ENCODE results near the gene LHFPL2.

The LHFPL2 gene

DNA sequence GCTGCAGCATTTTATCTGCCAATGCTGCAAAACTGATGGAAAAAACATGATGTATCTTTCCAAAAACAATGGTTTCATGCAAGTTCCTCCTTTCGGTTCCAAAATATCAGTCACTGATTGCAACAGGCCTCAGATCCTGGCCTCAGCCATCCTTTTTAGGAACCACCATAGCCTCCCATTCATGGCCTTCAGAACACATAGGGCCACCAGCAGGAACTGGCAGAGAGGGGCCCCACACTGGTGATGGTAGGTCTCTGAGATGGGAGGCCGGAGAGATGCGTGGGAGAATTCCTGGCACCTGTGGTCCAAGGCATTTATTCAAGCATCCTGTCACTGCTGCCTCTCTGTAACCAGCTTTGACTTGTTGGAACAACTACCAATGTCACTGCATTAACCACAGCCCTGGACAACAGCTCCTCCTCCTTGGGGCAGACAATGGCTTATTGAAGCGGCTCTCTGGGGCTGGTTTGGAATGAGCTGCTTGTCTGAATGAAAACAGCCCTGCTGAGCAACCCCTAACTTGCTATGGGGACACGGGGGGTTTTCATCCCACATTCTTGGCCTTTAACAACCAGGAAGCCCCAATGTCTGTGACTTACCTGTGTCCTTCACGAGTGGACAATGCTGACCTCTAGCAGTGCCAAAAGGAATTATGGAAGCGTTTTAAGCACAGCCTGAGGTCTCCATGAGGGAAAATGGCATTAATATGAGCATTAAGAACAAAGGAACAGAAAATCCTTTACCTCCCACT lies 108.1 kb downstream of the LHFPL2 start:
- DNase-seq = no peak

DNA sequence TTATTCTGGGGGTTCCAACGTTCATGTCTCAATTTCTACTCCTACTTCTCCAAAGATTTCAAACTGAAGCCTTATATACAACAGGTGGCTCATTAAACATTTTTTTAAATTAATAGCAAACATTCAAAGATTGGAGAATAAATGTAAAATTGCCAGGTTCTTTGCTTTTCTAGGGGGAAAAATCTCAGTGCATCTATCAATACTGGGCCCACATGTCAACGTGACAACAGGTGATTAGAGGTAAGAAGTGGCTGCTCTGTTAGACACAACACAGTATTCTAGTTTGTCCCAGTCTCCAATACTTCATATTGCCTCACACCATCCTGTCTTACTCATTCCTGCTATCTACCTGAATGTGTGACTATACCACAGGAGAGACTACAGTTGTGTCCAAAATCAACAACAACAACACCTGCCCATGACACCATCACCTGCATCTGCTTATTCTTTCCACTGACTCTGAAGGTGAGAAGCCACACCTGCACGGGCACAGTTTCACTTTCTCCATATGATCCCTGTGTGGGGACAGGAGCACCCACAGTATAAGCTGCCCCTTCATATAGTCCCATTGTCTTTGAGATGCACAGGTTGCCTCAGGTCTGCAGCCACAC lies 110.2 kb downstream of the LHFPL2 start:
- no peak for DNase-seq

DNA sequence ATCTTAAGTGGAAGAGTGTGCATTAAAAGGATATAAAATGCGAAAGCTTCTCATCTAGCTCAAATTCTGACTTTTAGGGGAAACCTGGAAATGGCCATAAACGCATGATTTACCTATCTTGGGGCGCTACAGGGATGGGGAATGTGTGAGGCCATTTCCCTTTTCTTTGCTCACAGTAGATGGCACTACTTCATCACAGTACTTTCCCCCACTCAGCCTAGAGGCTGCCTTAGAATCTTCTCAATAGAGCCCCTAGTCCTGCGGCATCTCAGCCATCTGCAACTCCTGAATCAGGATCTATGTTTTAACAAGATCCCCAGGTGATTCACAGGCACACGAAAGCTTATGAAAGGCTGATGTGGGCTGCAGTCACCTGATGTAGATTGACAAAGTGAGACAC lies 110.8 kb downstream of the LHFPL2 start:
- no peak for DNase-seq

DNA sequence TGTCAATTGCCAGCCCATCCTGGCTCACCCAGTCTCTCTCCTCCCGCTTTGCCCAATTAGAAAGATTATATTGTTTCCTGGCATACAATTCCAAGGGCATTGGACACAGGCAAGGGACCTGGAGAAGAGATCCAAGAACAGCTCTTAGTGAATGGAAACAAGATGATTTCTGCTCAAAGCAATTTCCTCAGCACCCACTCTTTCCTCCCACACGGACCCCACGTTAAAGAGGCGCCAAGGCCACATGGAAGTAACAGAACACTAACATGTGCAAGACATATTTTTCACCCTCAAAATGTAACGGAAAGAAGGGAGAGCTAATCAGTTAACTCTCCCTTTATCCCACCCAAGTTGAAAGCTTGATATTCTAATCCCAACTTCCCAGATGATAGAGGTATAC lies 111.2 kb downstream of the LHFPL2 start:
- DNase-seq = no peak

DNA sequence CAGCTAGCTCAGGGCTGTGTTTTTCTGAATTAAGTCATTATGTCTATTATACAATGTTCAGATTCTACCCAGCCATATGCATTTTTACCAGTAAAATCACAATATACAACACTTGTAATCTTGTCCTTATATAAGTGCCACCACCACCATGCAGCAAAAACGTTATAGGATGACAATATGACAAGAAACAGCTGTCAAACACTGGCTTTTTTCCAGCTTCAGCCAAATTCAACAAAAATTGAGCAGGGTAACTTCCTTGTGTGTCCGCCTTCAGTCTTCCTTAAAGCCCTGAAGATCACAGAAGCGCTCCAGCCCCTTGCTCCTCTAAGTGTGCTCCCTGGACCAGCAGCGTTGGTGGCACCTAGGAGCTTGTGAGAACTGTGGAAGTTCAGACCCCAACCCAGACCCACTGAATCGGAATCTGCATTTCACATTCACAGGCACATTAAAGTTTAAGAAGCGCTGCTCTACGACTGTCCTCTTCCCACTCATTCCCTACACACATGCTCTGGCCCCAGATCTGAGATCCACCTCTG lies 111.8 kb downstream of the LHFPL2 start:
- no peak for DNase-seq

DNA sequence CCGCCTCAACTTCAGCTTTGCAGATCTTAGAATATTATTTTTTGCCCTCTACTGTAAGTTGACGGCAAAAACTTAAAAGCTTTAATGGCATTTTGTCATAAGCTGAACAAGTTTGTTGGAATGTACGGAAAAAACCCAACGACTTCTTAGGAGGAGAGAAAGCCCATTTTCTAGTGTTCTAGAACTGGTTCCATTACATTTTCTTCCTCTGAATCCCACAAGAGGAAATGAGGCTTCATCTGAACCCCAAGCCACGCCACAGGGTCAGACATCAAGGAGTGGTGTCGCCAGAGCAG lies 113.7 kb downstream of the LHFPL2 start:
- no peak for DNase-seq

DNA sequence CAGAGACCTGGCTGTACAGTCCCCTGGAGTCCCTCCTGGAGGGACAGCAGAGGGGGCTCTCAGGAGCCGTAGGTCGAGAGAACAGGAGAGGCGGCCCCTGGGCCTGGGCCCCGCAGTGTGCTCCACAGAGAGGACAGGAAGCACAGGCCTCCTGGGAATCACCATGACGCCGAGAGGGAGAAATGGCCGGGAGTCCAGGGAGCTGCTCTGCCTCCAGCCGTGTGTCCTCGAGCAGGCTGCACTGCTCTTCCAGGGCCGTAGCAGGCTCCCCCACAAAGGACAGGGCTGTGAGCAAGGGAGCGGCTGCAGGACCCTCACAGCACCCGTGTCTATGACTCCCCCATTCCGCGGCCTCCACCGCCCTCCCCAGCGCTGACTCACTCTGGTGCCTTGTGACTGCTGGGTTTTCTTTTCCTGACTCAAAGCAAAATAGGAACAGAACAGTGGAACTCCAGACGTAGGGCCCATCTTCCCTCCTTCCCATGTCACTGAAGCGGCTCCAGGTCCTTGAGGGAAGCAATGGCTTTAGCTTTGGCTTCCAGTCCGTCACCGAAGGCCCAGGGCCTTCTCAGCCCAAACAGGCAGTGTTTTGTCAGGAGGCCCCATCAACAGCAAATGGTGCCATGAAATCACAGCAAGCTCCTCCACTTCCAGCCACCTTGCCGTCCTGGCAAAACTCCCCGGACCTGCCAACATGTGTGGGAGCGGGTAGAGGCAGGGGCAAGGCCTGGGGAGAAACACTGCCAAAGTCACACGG lies 114.2 kb downstream of the LHFPL2 start:
- no peak for DNase-seq

DNA sequence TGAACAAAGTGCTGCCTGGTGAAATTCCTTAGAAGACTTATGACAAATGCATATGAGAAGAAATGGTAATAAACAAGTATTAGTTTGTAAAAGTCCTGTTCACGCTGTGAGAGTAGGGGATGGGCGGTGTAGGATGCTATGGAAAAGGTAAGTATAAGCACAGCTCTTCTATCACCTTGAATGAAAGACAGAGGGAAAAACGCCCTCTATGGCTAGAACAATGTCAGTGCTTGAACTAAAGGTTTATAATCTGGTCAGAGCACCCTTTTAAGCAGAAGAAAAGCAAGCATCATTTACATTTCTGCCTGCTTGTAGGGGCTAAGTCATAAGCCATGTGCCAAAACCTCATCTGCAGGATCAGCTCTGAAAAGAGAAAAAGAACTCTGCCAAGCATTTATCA lies 115.2 kb downstream of the LHFPL2 start:
- DNase-seq = peak; percentile 17

DNA sequence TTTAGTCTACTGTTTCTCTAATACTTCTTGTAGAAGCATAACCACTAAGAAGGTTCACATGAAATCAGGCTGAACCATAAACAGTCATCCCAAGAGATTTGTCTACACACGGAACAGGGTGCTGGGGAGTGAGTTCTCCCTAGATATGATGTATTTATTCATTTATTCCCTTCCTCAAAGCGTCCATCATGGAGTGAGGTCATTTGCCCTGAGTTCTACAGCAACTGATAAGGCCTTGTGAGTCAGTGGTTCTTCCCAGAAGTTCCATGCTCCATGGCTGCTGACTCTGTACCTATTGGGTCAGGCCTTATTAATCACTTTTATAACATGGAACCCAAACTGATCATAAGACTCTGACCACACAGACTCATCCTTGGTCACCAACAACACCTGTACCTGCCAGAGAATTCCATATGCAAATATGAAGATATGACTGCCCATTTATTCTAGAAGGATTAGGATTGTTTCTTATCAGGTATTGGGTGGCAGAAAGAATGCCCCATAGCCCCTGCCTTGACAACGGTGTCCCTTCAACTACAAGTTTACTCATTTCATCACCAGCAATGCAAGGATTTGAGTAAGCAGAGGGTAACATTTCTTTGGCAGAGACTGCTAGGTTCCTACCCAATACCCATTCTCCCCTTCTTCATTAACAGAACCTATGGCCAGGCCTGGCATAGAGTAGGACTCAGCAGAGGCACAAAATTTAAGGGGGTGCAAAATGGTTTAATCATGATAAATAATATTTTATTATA lies 118.1 kb downstream of the LHFPL2 start:
- DNase-seq = no peak

DNA sequence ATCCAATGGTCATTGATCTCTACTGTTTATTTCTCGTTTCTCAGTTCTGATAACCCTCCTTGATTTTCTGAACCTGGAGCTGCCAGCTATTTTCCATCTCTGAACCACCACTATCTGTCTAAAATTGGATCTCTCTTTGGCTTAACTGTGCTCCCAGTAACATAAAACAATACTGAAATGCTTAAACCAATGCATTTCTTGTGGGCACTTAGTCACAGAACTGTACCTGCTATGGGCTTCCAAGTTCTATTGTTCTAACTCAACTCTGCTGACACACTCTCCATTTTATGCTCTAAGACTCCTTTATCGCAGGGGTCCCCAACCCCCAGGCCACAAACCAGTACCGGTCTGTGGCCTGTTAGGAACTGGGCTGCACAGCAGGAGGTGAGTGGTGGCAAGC lies 120.6 kb downstream of the LHFPL2 start:
- no peak for DNase-seq

DNA sequence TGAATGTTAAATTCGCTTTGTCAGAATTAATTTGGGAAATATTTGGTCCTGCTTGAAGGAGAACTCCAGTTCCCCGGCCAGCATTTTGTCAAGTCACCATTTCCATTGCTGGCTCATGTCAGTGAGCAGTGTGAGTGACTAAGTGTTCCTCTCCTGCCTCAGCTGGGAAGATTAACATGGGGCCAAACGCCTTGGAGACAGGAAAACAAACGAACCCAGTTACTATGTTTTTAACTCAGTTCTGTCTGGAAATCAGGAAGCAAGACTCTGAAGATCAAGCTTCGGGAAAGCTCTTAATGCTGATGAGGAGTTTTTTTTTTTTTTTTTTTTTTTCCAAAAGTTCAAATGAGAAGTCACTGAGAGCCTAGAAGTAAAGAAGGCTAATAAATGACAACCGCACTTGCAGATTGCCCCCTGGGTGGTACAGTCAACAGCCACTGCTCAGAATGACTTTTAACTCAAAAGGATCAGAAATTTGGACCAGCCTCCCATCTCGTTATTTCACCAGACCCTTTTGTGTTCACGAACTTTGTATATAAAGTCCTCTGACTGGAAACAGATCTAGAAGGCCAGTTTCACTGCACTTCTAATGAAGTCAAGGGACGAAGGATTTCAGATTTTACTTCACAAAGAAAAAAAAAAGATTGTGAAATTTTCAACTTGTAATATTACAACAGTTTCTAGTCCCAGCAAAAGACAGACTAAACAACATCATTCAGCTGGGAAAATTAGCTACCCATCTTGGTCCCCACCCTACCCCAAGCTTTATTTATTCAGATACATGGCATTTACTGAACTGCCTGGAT lies 121.3 kb downstream of the LHFPL2 start:
- no peak for DNase-seq

DNA sequence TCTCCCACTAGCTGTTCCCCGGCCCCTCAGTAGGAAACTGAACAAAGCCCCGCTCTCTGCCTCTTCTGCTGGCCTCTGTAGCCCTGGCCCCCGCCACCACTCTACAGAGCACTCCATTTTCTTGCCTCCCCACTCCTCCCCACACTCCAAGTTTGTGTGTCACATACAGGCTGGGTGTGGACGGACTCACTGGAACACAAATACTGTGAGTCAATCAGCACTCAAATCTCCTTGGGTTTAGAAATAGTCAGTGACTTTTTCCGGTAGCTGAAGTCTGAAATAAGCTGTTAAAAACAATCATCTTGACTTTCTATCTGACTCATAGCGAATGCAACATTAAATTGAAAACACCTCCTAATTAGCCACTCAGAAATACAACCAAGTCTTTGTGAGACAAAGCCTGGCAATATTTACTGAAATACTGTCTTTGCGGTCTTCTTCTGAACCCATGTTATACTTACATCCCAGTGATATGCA lies 122.5 kb downstream of the LHFPL2 start:
- no peak for DNase-seq

DNA sequence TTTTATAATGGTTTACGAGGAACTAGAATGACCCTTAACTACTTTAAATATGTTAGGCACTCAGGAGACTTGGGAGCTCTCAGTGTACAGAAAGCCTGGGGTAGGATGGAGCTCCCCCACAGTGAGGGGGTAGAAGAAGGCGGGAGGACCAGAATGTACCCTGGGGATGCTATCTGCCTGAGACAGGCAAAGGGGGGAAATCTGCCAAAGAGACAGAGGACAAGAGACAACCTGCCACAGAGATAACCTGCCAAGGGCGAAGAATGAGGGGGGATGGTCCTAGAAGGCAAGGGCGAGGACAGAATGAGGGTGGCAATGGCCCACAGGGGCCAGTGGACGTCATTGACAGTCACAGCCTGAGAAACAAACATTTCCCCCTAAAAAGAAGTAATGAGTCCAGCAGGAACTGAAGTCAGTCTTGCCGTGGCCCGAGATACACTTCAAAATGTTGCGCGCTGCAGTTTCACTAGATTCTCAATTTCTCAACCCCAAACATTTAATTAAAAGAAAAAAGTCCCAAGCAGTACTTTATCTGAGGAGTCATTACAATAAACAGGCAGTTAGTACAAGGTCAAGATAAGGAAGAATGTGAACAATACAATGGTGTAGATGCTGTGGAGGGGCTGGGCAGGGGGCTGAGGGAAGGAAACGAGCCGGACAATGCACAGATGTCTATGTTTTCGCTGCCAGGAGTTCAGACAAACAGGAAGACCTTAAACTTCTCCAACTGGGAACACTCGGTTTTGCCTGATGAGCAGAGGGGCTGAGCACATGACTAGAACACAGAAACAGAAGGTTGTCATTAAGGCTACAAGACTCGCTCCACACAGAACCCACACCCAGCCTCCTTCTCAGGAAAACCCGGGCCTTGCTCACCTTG lies 125.0 kb downstream of the LHFPL2 start:
- DNase-seq = no peak

DNA sequence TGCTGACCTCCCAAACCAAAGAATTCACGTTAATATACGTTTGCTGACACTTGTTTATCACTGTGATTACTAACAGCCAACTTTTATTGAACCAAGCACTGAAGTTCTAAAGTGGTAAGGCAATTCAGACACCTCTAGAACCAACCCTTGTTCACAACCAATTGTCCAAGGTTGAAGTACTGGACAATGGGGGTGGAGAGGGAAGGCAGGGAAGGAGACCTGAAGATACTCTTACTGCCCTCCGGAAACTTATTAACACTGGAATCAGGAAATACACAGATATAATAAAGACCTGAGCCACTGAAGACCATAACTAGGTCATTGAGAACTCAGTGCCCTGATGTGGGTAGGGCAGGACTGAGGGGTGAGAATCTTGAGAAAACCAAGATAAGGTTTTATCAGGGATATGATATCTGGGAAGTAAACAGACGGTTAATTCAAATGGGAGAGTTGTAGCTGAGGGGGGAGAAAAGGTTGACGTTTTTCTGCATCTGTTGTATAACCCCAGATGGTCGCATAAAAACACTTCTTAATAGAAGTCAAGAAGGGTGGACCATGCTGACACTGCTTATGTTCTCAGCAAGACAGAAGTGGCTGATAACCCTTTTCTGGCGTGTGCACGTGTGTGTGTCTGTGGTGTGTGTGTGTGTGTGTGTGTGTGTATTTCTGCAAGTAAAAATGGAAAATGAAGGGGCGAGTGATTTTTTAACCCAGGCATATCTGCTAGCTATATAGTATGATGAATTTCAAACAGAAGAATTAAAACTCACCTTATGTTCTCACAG lies 125.9 kb downstream of the LHFPL2 start:
- peak; percentile 50 for DNase-seq

DNA sequence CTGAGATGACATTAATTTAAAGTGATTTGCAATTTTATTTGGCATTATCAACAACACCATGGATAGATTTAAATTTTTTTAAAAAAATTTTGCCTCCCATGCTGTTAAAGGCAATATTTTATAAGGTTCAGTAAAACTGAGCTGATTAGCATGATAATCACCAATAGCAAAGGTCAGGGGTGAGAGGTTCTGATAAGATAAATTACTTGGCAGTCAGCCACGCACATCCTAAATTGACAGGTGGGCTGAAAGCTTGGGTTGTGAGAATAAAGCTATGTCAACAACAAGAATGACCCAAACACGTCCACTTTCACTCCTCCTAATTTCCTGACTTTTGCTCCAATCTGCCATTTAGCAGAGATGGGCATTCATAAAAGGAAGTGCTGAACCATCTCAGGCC lies 127.1 kb downstream of the LHFPL2 start:
- no peak for DNase-seq

DNA sequence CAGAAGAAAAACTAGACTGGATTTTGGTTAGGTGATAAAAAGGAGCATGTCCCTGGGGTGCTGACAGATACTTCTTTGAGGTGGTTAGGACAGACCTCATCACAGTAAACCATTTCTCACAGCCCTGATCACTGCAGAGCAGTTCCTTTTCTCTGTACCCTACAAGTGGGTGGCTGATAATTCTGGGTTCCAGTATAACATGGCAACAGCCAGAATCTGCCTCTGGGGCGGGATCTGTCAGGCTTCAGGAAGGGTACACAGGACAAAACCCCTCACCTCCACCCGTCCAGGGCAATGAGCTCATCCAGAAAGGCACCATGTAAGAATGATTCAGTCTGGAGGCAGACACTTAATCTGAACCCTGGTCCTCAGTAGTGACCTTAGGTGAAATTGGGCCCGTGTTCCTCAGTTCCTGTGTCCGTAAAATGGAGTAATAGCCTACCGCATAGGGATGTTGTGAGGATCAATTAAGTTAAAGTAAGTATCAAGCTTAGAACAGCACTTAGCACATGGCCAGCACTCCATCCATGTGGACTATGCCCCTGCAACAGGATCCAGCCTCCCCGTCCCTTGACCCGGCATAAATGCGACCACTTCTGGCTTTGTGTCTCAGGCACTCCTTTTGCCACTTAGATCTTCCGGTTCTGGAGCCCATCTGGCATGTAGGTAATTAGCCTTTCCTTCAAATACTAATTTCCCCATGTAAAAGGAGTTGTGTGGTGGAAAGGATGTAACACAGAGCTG lies 129.2 kb downstream of the LHFPL2 start:
- DNase-seq = peak; percentile 37

DNA sequence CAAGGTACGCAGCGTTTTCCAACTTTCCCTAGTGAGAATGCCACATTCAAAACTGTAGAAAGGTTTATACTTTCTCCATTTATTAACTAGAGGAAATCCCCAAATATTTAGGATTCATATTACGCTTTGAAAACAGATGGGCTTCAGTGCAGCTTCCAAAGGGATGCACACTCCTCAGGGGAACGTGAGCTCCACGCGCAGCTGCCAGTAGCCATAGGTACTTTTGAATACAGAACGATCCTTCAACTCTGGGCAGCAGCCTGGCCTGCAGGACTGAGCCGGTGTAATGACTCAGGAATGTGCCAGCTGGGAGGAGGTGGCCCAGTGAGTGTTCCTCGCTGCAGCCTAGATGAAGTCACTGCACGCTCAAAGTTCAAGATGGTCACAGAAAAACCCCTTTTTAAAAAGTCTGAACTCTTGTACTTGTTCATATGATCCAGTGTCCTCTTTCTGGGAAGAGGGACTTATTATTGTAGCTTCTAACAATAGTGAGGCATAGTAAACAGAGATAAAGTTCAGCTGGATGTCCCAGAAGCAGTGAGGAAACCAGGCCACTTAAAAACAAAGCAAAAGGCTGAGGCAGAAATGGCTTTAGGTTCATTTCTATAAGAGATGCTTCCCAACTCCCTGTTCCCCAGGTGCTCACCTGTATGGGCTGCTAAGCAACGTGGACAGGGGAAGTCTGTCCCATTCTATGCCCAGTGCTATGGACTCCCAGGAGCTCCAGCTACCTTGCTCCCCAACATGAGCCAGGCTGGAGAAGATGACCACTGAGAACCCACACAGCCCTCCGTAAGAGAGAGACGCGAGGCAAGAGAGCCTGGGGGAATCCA lies 130.0 kb downstream of the LHFPL2 start:
- DNase-seq = peak; percentile 68

DNA sequence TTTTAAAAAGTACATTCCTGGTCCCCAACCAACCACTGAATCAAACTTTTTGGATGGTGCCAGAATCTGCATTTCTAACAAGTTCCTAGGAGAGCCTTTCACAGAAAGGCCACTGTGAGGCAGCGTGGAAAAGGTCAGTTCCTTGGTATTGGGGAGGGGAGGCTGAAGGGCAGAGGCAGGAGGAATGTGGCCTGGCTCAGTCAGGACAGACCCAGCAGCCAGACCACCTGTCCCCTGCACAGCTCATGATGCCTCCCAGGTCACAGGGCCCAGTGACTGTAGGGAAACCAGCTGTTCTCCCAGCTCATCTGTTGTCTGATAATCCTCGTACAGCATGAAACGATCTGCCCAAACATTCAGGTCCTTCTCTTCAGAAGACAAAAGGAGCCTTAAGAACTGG lies 132.9 kb downstream of the LHFPL2 start:
- peak; percentile 11 for DNase-seq
